ENCODE data around the gene IGFL2.

DNA sequence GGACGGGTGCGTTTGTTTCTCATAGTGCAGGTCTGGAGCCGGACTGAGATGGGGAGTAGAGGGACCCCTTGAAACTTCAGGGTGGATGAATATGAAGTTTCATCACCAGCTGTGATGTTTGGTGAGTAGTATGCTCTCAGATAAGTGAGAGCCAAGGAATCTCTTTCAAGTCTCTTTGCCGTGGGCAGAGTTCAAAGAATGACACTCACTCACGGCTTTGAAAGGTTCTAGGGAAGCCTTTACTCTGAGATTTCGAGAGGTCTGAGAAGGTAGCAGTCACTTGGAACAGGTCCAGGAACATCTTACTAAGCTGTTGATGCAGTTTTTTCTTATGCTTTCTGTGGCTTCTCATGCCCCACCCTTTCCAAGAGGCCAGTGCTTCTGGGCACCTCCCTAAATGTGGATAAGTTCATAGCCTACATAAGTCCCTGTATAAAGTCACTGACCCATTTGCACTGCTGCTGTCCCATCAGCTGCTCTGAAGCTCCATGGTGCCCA is at the start of gene IGFL2:
- no peak for TF ChIP-seq ZNF274 (IDR thresholded peaks at IDR 0.05; ENCODE audit: low read depth, low read length)
- no peak for TF ChIP-seq YY1 (IDR thresholded peaks at IDR 0.05; ENCODE audit: insufficient read depth, insufficient read length)
- no peak for TF ChIP-seq SUZ12 (IDR thresholded peaks at IDR 0.05; ENCODE audit: extremely low read depth, insufficient read depth, insufficient read length)

All from NT2/D1 (cell line).